Measurements from ENCODE around the gene PLEKHG2. TPM values are rescaled to one million over a fixed set of nuclear protein-coding genes. Genes with fewer than 3 reads are reported as not detected.

The PLEKHG2 gene
- total RNA-seq, 2 experiments from 2014 or later = 30.4 to 65.9 TPM

GRCh38 chr19:39379865-39380396 is 32.5 kb upstream of the PLEKHG2 start:
- Histone ChIP-seq H4K20me1 (ENCODE audit: insufficient read depth, low read length) (0 out of 2 replicates have a peak, but pooled peaks cover 3% of the 10 kb centered on the region), H2AFZ (ENCODE audit: low read length) (no peak overlapping the region), H3K79me2 (ENCODE audit: insufficient read depth, low read depth, low read length) (no peaks in the 10 kb centered on the region), H3K4me2 (ENCODE audit: low read length) (no peak overlapping the region), H3K36me3 (ENCODE audit: insufficient read depth, low read length) (peaks cover 89% of the 10 kb centered on the region), H3K27ac (ENCODE audit: low read depth, low read length, poor library complexity, severe bottlenecking) (no peak overlapping the region), H3K9me2 (ENCODE audit: insufficient read depth, low read length) (no peaks in the 10 kb centered on the region), H3K9me3 (ENCODE audit: low read length) (no peaks in the 10 kb centered on the region), H3K4me1 (ENCODE audit: insufficient read depth, low read length, poor library complexity, severe bottlenecking) (no peaks in the 10 kb centered on the region), H3K4me3 (ENCODE audit: low read depth, low read length, poor library complexity, severe bottlenecking) (no peak overlapping the region)
- no TSS peak for BruUV-seq (replicated peaks)
- TF ChIP-seq CTCF (conservative IDR thresholded peaks at IDR 0.05; ENCODE audit: low read length) = no peak
- TF ChIP-seq EZH2phosphoT487 (IDR thresholded peaks at IDR 0.05; ENCODE audit: borderline replicate concordance, low read depth, low read length) = no peak
- no peak for DNase-seq (ENCODE audit: low spot score)
- POLR2A ChIA-PET = no interaction called here
- CTCF ChIA-PET (ENCODE audit: unreplicated experiment) = no interaction called here
- intact Hi-C loops (cut with micrococcal nuclease; ENCODE audit: unreplicated experiment) = no loop called here

DNA sequence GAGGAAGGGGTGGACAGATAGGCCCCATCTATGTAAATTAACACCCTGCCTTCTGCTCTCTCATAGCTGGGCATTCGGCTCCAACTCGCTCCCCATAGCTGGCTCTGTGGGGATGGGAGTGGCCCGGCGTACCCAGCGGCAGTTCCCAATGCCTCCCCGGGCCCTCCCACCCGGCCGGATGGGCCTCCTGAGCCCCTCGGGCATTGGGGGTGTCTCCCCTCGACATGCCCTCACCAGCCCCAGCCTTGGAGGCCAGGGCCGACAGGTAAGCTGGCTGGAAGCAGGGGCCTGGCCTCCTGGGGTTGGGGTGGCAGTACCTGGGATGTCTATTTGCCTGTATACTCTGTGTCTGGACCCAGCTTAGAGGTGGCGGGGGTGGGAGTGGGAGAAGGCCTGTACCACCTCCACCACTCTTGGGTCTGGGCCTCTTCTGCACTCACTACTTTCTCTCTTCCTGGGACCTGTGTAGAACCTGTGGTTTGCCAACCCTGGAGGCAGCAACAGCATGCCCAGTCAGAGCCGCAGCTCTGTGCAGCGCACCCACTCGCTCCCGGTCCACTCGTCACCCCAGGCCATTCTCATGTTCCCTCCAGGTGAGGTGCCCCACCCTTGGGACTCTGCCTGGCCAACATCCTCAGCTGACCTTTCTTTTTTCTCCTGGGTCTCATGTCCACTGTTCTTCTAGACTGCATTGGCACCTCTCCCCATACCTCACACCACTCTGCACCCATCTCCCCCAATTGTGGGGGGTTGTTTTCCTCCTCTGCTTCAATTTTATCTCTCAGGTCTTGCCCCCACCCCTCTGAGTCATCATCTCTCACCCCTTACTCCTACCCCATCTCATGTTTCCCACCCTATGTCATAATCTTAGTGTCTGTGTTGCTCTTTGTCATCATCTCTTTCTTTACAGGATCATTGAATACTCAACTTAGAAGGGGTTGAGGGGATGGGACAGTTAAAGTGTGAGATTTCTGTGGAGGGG is 31.7 kb upstream of the PLEKHG2 start:
- Histone ChIP-seq H3K36me3 (ENCODE audit: insufficient read depth, low read length) (peaks cover 88% of the 10 kb centered on the region), H2AFZ (ENCODE audit: low read length) (no peak overlapping the region), H3K9me2 (ENCODE audit: insufficient read depth, low read length) (no peaks in the 10 kb centered on the region), H3K4me3 (ENCODE audit: low read depth, low read length, poor library complexity, severe bottlenecking) (no peak overlapping the region), H4K20me1 (ENCODE audit: insufficient read depth, low read length) (0 out of 2 replicates have a peak, but pooled peaks cover 3% of the 10 kb centered on the region), H3K79me2 (ENCODE audit: insufficient read depth, low read depth, low read length) (no peaks in the 10 kb centered on the region), H3K4me1 (ENCODE audit: insufficient read depth, low read length, poor library complexity, severe bottlenecking) (no peaks in the 10 kb centered on the region), H3K4me2 (ENCODE audit: low read length) (no peak overlapping the region), H3K9me3 (ENCODE audit: low read length) (no peaks in the 10 kb centered on the region), H3K27ac (ENCODE audit: low read depth, low read length, poor library complexity, severe bottlenecking) (no peak overlapping the region)
- no TSS peak for BruUV-seq (replicated peaks)
- ChIA-PET CTCF (ENCODE audit: unreplicated experiment) (no interaction called here), POLR2A (no interaction called here)
- TF ChIP-seq EZH2phosphoT487 (IDR thresholded peaks at IDR 0.05; ENCODE audit: borderline replicate concordance, low read depth, low read length) (no peak), CTCF (conservative IDR thresholded peaks at IDR 0.05; ENCODE audit: low read length) (no peak)
- intact Hi-C loops (cut with micrococcal nuclease; ENCODE audit: unreplicated experiment) = no loop called here
- DNase-seq (ENCODE audit: low spot score) = no peak

Data from OCI-LY7 (cell line).